ENCODE measurements around the gene HOXA13. TPM values are rescaled to one million over a fixed set of nuclear protein-coding genes. Genes with fewer than 3 reads are reported as not detected.

The HOXA13 gene
- total RNA-seq, 3 donors from 2014 or later: 0.16 to 0.33 TPM; not detected in 1

GRCh38 chr7:27151931-27152815 lies 47.7 kb downstream of the HOXA13 start, which contains the start of gene HOXA3:
HOXA3 (minus strand) TSS chr7:27152583; CDS start chr7:27110640, 41,943 bp downstream.
- TF ChIP-seq POLR2AphosphoS5 (IDR thresholded peaks at IDR 0.05) (peak; percentile 36 to 64 (median 50)), POLR2A (IDR thresholded peaks at IDR 0.05) (no peak)
- H3K4me1 ChIP-seq: peaks cover 5 to 9% of the 10 kb centered on the region in 2 donors
- H3K36me3 ChIP-seq: no peaks in the 10 kb centered on the region
- H3K9me3 ChIP-seq: no peaks in the 10 kb centered on the region
- peak; percentile 53 for DNase-seq (ENCODE audit: low spot score in 2 of 2)
- peak within 1 kb of the TSS; percentile 68 to 80 (median 75) for H3K4me3 ChIP-seq
- peak within 1 kb of the TSS; percentile 95 to 96 for H3K27ac ChIP-seq
- intact Hi-C loops (cut with DNase I; ENCODE audit: low total_unique reads): loop anchor here (10.0 kb wide), 1 partner anchor 947 kb away; the partner anchor contains the start of genes CBX3 and HNRNPA2B1
- H3K27me3 ChIP-seq: peaks cover 7 to 50% of the 10 kb centered on the region in 2 donors

- H3K36me3 ChIP-seq: no peaks in the 10 kb centered on the region
- peak; percentile 23 to 51 for DNase-seq (ENCODE audit: low spot score in 2 of 2)
- H3K4me1 ChIP-seq: peaks cover 5 to 9% of the 10 kb centered on the region in 2 donors
- TF ChIP-seq POLR2AphosphoS5 (IDR thresholded peaks at IDR 0.05): no peak
- TF ChIP-seq, protein P1, sequence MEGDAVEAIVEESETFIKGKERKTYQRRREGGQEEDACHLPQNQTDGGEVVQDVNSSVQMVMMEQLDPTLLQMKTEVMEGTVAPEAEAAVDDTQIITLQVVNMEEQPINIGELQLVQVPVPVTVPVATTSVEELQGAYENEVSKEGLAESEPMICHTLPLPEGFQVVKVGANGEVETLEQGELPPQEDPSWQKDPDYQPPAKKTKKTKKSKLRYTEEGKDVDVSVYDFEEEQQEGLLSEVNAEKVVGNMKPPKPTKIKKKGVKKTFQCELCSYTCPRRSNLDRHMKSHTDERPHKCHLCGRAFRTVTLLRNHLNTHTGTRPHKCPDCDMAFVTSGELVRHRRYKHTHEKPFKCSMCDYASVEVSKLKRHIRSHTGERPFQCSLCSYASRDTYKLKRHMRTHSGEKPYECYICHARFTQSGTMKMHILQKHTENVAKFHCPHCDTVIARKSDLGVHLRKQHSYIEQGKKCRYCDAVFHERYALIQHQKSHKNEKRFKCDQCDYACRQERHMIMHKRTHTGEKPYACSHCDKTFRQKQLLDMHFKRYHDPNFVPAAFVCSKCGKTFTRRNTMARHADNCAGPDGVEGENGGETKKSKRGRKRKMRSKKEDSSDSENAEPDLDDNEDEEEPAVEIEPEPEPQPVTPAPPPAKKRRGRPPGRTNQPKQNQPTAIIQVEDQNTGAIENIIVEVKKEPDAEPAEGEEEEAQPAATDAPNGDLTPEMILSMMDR (IDR thresholded peaks at IDR 0.05): no peak
- no peak for TF ChIP-seq POLR2A (IDR thresholded peaks at IDR 0.05)
- intact Hi-C loops (cut with DNase I; ENCODE audit: low total_unique reads): loop anchor here (10.0 kb wide), 1 partner anchor 947 kb away; the partner anchor contains the start of genes CBX3 and HNRNPA2B1
- H3K4me3 ChIP-seq: peak overlapping the region; percentile 68 to 80 (median 75)
- no peaks in the 10 kb centered on the region for H3K9me3 ChIP-seq
- peaks cover 7 to 56% of the 10 kb centered on the region in 2 donors for H3K27me3 ChIP-seq
- H3K27ac ChIP-seq: peak overlapping the region; percentile 95 to 96
These were observed 48.5 kb downstream of the HOXA13 start for GRCh38 chr7:27151341-27151930.

GRCh38 chr7:27150568-27151340 lies 49.1 kb downstream of the HOXA13 start:
- Histone ChIP-seq H3K4me3 (peak overlapping the region; percentile 68 to 80 (median 75)), H3K27ac (peak overlapping the region; percentile 95 to 96), H3K27me3 (peaks cover 4 to 51% of the 10 kb centered on the region in 2 donors), H3K4me1 (peaks cover 5 to 9% of the 10 kb centered on the region in 2 donors), H3K9me3 (no peaks in the 10 kb centered on the region), H3K36me3 (no peaks in the 10 kb centered on the region)
- TF ChIP-seq POLR2AphosphoS5 (IDR thresholded peaks at IDR 0.05) (peak; percentile 57 to 84 (median 83)), POLR2A (IDR thresholded peaks at IDR 0.05) (peak; percentile 73)
- TF ChIP-seq, protein P1 (IDR thresholded peaks at IDR 0.05): peak; percentile 61 to 90 (median 64)
- intact Hi-C loops (cut with DNase I; ENCODE audit: low total_unique reads): loop anchor here (10.0 kb wide), 1 partner anchor 946 kb away; the partner anchor contains the start of genes CBX3 and HNRNPA2B1
- peak; percentile 72 to 73 for DNase-seq (ENCODE audit: low spot score in 2 of 2)

GRCh38 chr7:27149842-27150567 lies 49.9 kb downstream of the HOXA13 start:
- Histone ChIP-seq H3K27me3 (peaks cover 4 to 47% of the 10 kb centered on the region in 2 donors), H3K9me3 (no peaks in the 10 kb centered on the region), H3K27ac (peak overlapping the region; percentile 95 to 96), H3K4me3 (peak overlapping the region; percentile 68 to 80 (median 75)), H3K4me1 (peaks cover 0 to 9% of the 10 kb centered on the region in 2 donors), H3K36me3 (no peaks in the 10 kb centered on the region)
- peak; percentile 26 to 50 for DNase-seq (ENCODE audit: low spot score in 2 of 2)
- intact Hi-C loops (cut with DNase I; ENCODE audit: low total_unique reads): loop anchor here (5.0 to 10.0 kb wide), 3 partner anchors 527 to 945 kb away; partner anchors contain the start of genes CBX3 and HNRNPA2B1
- TF ChIP-seq, protein P1 (IDR thresholded peaks at IDR 0.05): no peak
- no peak for TF ChIP-seq POLR2A (IDR thresholded peaks at IDR 0.05)
- no peak for TF ChIP-seq POLR2AphosphoS5 (IDR thresholded peaks at IDR 0.05)

All from breast epithelium (tissue), 4 donors.